GM19324 (cell line): ENCODE measurements around the gene MDN1.
"Not testable (repeated sequence)": the region's sequence is repeated elsewhere in the genome, so short reads cannot be mapped to it uniquely, and the experiment has no call there.

Experiments used
- ATAC-seq: cut with Tn5 transposase; IDR thresholded peaks from one replicate; pipeline ENCODE4 v1.9.1; 2021; ENCODE audit warnings: mild to moderate bottlenecking, moderate library complexity; ENCODE audit not compliant: unreplicated experiment, low FRiP score

The MDN1 gene

GRCh38 chr6:89828475-89828987, 8.9 kb upstream of the MDN1 start:
- not testable (repeated sequence) for ATAC-seq

GRCh38 chr6:89826029-89826528, 6.5 kb upstream of the MDN1 start:
- ATAC-seq = no peak

- ATAC-seq = peak; percentile 20
Measured at GRCh38 chr6:89818977-89819335, 638 bp downstream of the MDN1 start.

GRCh38 chr6:89817481-89817880, 2.1 kb downstream of the MDN1 start:
- no peak for ATAC-seq

- not testable (repeated sequence) for ATAC-seq
Measured at GRCh38 chr6:89813422-89813821, 6.2 kb downstream of the MDN1 start.

GRCh38 chr6:89807581-89807980, 12.0 kb downstream of the MDN1 start:
- no peak for ATAC-seq

GRCh38 chr6:89805814-89806371, 13.7 kb downstream of the MDN1 start:
- no peak for ATAC-seq

- ATAC-seq = no peak
Measured at GRCh38 chr6:89803271-89803670, 16.3 kb downstream of the MDN1 start.

GRCh38 chr6:89799756-89800155, 19.8 kb downstream of the MDN1 start:
- ATAC-seq = no peak

GRCh38 chr6:89799096-89799495, 20.5 kb downstream of the MDN1 start:
- ATAC-seq = no peak

- ATAC-seq = no peak
Measured at GRCh38 chr6:89797317-89797716, 22.3 kb downstream of the MDN1 start.

GRCh38 chr6:89794324-89794723, 25.3 kb downstream of the MDN1 start:
- no peak for ATAC-seq

GRCh38 chr6:89793586-89793985, 26.0 kb downstream of the MDN1 start:
- ATAC-seq = no peak

- peak; percentile 62 for ATAC-seq
Measured at GRCh38 chr6:89792881-89793280, 26.7 kb downstream of the MDN1 start.

- no peak for ATAC-seq
Measured at GRCh38 chr6:89790403-89790802, 29.2 kb downstream of the MDN1 start.

GRCh38 chr6:89789980-89790379, 29.6 kb downstream of the MDN1 start:
- no peak for ATAC-seq

GRCh38 chr6:89787660-89788328, 31.8 kb downstream of the MDN1 start:
- ATAC-seq = no peak

- ATAC-seq = no peak
Measured at GRCh38 chr6:89786970-89787369, 32.6 kb downstream of the MDN1 start.

GRCh38 chr6:89784838-89785237, 34.8 kb downstream of the MDN1 start:
- ATAC-seq = no peak

GRCh38 chr6:89783293-89783692, 36.3 kb downstream of the MDN1 start:
- ATAC-seq = not testable (repeated sequence)

- ATAC-seq = no peak
Measured at GRCh38 chr6:89782222-89782621, 37.4 kb downstream of the MDN1 start.
